ENCODE data around the gene CD72.

DNA sequence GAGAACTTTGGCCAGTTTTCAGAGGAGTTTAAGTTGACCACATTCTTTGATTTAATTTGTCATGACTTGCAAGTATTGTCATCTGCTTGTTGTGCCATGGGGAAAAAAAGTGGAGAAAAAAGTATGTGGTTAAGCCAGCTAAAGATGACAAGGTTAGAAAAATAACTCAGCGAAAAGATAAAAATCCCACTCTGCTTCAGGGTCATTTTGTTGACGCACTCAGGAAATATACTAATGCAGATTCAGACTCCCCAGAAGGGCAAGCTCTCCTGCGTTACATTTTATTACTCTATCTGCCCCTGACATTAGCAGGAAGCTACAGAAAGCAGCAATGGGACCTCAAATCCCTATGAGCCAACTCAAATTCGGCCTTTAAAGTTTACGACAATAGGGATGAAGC is 40.7 kb downstream of the CD72 start:
- TF ChIP-seq YY1 (IDR thresholded peaks at IDR 0.05; ENCODE audit: insufficient read depth, insufficient read length), result no peak
- TF ChIP-seq ZNF274 (IDR thresholded peaks at IDR 0.05; ENCODE audit: low read depth, low read length), result no peak
